ENCODE data around the gene NR1I3.

The NR1I3 gene

DNA sequence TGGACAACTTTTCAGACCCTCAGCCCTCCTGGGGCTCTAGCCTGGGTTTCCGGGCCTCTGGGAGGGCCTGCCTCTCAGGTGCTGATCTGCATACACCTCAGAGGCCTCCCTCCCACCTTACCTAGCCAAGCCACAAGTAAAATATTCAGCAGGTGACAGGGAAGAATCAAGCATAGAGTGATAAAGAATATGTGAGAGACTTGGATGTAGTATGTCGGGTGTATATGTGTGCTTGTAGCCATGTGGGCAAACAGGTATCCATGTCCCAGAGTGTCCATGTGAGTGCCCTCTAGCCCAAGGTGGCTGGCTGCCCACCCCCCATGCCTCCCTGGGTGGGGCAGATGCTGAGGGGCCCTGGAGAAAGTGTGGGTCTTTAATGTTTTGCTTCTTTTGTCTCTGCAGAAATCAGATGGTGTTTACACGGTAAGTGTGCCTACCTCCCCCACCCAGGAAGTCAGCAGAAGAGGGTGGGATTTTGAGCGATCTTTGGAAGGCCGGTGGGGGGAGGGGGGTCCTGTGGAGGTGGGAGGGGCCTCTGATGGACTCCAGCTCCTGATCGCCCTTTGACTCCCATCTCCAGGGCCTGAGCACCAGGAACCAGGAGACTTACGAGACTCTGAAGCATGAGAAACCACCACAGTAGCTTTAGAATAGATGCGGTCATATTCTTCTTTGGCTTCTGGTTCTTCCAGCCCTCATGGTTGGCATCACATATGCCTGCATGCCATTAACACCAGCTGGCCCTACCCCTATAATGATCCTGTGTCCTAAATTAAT, 19.5 kb downstream of the NR1I3 start:
- DNase-seq: no peak

DNA sequence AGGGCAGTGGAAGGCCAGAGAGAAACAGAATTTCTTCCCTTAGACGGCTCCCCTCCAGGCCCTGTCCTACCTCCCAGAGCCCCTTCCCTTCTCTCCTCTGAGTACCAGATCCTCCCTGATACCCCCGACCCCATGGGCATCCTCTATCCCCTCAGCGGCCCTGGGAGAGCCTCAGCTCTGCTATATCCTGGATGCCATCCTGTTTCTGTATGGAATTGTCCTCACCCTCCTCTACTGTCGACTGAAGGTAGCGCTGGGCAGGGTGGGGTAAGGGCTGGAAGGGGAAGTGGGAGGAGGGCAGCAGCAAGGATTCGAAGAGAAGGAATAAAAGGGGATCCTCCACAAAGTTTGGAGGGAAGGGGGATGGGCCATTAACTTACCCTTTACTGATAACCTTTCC, 20.2 kb downstream of the NR1I3 start:
- DNase-seq: peak in 3 of 4 experiments; percentile 40 to 47 (median 47)

DNA sequence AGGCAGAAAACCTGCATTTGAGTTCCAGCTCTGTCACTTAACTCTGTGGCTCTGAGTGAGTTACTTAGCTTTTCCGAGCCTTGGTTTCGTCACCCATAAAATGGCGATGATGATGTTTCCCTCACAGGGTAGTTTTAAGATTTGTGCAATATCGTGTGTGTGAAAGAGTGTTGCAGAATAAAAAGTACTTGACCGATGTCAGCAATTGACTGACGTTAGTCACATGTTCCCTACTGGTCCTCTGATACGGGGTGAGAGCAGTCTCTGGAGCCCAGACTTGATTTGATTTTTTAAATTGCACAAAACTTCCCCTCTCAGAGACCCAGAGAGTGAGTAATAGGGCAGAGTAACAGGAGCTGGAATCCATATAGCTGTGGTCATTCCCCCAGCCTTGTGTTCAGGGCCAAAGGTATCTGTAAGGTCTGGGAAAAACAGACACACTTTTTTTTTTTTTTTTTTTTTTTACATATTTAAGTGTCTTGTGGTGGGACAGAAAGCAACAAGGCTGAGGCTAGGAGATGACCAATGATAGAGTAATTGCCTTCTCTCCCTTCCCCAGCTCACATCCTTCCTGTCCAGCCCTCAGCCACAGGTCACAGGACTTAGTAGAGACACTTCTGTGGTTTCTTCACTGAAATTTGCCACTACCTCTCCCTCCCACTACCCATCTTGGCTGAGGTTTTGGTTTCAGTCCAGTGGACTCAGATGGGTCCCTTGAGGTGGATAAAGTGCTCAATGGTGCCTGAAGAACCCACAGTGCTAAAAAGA, 20.9 kb downstream of the NR1I3 start:
- DNase-seq: peak; percentile 86 to 98 (median 94)

GRCh38 chr1:161215076-161215475, 22.9 kb downstream of the NR1I3 start, which contains the start of gene FCER1G:
Gene FCER1G, plus strand, starts transcription at chr1:161215295. Its CDS starts 27 bp downstream, at chr1:161215322.
- peak; percentile 91 to 95 (median 94) for DNase-seq

GRCh38 chr1:161214369-161214768, 23.6 kb downstream of the NR1I3 start:
- peak; percentile 70 to 87 (median 80) for DNase-seq

GRCh38 chr1:161209790-161210409, 28.1 kb downstream of the NR1I3 start:
- peak; percentile 82 to 88 (median 86) for DNase-seq

DNA sequence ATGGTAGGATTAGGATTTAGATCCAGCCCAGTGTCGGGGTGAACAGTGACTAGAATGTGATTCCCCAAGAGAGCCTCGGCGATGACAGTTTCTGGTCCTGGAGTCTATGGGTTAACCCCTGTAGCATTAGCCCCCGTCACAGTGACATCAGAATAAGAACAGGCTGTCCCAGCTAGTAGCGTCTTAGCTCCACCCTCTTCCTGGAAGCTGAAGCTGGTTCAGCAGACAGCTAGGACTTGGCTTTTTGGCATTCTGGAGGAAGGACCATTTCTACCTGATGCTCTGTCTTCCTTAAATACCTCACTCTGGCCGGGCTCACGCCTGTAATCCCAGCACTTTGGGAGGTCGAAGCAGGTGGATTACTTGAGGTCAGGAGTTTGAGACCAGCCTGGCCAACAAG, 30.8 kb downstream of the NR1I3 start:
- no peak for DNase-seq

- DNase-seq: no peak
These were observed 31.4 kb downstream of the NR1I3 start for GRCh38 chr1:161206411-161207140.

- DNase-seq: peak; percentile 97 to 99 (median 98)
These were observed 35.9 kb downstream of the NR1I3 start, which contains the start of gene NDUFS2 for GRCh38 chr1:161201836-161202712. Gene NDUFS2, plus strand, starts transcription at chr1:161202367. Its CDS starts 19 bp downstream, at chr1:161202386.

DNA sequence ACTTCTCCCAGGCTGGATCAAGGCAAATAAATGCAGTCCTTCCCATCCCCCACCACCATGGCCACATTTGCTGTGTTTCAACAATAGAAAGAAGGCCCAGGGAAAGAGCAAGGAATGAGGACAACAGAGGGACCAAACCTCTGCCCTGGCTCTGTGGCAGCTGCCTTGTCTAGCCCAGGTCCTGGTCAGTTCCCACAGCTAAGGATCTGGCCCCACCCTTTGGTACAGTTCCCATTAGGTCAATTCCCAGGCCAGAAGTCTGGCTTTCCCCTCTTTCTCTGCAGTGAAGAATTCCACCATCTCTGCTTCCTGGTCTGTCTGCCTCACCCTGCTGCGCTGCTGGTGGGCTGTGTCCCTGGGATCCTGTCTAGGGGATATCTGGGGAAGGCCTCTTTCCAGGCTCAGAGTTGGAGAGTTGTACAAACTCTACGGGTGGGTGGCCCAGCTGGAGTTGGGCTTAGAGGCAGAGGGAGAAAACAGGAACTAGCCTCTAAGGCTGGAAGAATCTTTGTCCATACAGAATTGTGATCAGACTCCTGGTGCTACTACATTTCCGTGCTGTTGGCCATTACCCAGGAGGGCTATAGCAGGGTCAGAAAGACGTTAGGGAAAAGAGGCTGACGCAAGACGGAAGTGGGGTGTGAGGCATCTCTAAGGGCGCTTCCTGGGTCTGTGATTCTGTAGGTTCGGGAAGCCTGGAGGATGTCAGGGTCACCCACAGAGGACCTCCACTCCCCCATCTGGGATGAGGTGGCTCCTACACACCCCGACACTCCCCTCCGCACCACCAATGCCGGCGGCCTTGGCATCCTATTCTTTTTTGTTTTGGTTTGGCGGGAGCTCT, 36.8 kb downstream of the NR1I3 start:
- DNase-seq: peak; percentile 69 to 85 (median 80)

- DNase-seq: no peak
These were observed 37.5 kb downstream of the NR1I3 start for GRCh38 chr1:161200421-161200991.

DNA sequence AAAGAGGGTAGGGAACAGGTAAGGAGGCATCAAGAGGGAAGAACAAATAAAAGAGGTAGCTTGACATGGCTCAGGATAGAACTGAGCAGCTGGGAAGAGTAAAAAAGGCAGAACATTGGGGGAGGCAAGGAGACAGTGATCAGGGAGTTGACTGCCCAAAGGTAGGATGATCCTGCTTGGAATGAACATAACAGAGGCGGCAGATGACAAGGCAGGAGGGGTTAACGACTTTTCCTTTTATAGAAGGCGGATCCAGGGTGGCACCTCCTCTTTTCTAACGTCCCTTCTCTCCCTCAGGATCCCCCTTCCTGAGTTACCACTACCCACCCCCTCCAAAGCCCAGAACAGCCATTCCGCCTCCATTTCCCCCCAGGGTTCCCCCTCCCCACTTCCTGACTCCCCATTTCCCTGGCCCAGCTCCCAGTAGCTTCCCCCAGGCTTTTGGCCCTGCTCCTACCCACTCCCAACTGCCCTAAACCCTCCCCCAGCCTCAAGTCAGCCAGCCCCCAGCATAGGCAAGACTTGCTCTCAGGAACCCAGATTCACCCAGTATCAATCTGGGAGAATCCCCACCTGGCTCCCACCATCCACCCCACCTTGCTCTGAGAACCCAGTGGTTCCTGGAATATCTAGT, 38.4 kb downstream of the NR1I3 start:
- DNase-seq: no peak

DNA sequence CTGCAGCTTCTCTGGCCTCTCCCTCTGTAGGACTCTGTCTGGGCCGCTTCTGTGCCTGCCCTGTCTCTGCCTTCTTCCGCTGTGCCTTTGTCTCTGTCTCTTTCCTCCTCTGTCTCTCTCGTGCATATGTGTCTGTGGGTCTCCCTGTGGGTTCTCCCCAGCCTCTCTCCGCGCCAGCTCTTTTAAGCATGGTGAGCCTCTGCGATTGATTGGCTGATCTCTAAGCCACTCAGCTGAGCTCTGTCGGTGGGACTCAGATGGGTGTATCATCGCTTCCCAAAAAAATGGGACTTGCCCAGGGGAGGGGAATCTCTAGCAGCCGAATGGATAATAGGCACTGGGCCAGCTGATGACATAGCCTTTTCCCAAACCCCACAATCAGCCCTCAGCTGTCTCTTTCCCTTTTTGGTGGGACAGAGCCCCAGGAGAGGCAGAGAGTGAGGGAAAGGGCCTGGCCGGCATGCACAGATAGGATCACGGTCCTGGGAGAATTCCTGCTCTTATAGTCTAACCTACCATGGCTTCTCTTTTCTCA, 39.0 kb downstream of the NR1I3 start, which contains the start of gene ADAMTS4:
Gene ADAMTS4 (minus strand): TSS at position 158 of the 535 bp plus-strand sequence. CDS start 427 bp downstream, outside the sequence.
- DNase-seq: no peak

- DNase-seq: no peak
These were observed 39.7 kb downstream of the NR1I3 start for GRCh38 chr1:161198194-161198896.

DNA sequence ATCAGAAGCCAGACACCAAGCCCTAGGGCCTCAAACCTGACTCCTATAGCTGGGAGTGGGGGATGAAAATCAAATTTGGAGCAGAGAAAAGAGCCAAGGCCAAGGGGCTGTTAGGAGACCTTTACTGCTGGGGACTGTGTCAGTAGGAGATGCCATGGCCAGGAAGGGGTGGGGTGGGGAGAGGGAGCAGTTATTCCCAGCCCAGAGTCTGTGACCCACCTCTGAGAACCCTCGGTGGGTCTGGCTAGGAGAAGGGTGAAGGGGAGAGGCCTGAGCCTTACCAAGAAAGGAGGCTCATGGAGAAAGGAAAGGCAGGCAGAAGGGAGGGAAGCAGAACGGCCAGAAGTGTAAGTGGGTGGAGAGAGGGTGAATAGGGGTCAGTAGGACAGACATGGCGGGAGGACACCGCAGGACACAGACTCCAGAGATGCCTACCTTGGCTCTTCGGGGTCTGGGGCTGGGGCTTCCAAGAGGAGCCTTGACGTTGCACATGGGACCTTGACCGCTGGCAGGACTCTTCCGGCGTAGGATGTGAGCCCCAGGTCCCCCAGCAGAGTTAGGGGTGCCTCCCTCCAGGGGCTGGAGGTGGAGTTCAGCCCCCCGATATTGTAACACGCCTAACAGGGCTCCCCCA, 40.3 kb downstream of the NR1I3 start:
- DNase-seq: no peak

- no peak for DNase-seq
These were observed 41.2 kb downstream of the NR1I3 start for GRCh38 chr1:161196521-161197451.

- DNase-seq: no peak
These were observed 41.9 kb downstream of the NR1I3 start for GRCh38 chr1:161196111-161196510.
